ENCODE measurements around the gene ZNF236. TPM values are rescaled to one million over a fixed set of nuclear protein-coding genes. Genes with fewer than 3 reads are reported as not detected.

Gene ZNF236
- total and polyA plus RNA-seq, 10 of the 15 experiments (the other 5 are each of a cell fraction or from before 2014, with no cell fraction given): 1.0 to 14.4 (median 5.9) TPM

DNA sequence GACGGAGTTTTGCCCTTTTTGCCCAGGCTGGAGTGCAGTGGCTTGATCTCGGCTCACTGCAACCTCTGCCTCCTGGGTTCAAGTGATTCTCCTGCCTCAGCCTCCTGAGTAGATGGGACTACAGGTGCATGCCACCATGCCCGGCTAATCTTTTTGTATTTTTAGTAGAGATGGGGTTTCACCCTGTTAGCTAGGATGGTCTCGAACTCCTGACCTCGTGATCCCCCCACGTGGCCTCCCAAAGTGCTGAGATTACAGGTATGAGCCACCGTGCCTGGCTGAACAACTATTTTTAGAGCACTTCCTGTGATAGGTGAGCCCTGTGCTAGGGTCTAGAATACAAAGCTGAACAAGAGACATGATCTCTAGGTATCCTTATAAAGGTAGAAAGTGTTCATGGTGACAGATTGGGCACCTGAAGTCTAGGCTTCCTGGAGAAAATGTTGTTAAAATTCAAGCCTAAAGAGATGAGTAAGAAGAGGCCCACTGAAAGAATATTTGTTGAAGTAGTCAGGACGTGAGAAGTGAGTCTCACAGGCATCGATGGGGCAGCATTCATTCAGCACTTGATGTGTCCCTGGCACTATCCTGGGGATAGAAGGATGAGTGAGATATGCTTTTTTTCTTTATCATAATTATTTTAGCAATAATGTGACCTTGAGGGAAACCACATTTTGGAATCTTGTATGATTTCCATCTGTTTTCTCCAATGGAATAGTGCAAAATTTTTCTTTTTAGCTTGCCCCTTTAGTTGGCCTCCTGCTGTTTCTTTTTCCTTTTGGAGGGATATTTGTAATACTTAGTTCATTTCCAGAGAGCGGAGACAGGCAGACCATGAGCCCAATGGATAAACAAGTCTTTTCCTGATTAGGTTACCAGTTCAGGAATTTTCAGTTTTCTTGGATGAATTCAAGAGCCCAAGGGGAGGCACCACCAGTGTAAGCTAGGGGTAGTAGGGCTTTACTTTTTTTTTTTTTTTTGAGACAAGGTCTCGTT lies 5.1 kb downstream of the ZNF236 start:
- peak overlapping the region; percentile 61 for H3K27ac ChIP-seq (ENCODE audit: control insufficient read depth, insufficient read depth)
- H3K4me3 ChIP-seq: no peak overlapping the region
- ChIA-PET SMC1A (ENCODE audit: uncharacterized antibody, unreplicated experiment) (interaction anchor here (1.5 kb wide), 1 partner anchor 24 kb away, joined by 6 read pairs; no protein-coding TSS in a partner anchor), POLR2A (interaction anchor here (0.6 to 0.7 kb wide), 2 partner anchors 10 to 373 kb away, joined by 3 read pairs; no protein-coding TSS in a partner anchor), CTCF (interaction anchor here (2.0 to 2.4 kb wide), 2 partner anchors 24 kb away, joined by 10 to 14 read pairs; no protein-coding TSS in a partner anchor), RAD21 (ENCODE audit: unreplicated experiment) (interaction anchor here (0.7 to 1.9 kb wide), 4 partner anchors 7 to 117 kb away, joined by 3 to 5 read pairs (median 4); no protein-coding TSS in a partner anchor)
- peaks cover 13% of the 10 kb centered on the region for H3K4me1 ChIP-seq (ENCODE audit: control insufficient read depth, insufficient read depth, low read length)
- in situ Hi-C loops (cut with MboI): no loop called here
- FAIRE-seq (no peak), DNase-seq (ENCODE audit: low read depth, low spot score) (no peak), ATAC-seq (peak; percentile 12)
- no peaks in the 10 kb centered on the region for H3K27me3 ChIP-seq (replicated peaks in 1 of 2; ENCODE audit: control insufficient read depth in 2 of 2, insufficient read depth in 2 of 2, low read length in 1 of 2)
- no peaks in the 10 kb centered on the region for H3K36me3 ChIP-seq (ENCODE audit: control insufficient read depth in 2 of 2, insufficient read depth in 2 of 2, low read length in 1 of 2)
- H2AFZ ChIP-seq (ENCODE audit: control insufficient read depth, low read depth, low read length): peak overlapping the region; percentile 58; the same call in 1 of the 2 replicates
- H3K9me3 ChIP-seq (replicated peaks; ENCODE audit: control insufficient read depth, insufficient read depth, low read length): no peaks in the 10 kb centered on the region; the same call in 2 of the 3 replicates
- intact Hi-C loops (cut with micrococcal nuclease; ENCODE audit: unreplicated experiment): loop anchor here (10.0 kb wide), 1 partner anchor 333 kb away; the partner anchor contains the start of gene ZNF516
- BruUV-seq (replicated peaks): no TSS peak
- H3K9ac ChIP-seq (ENCODE audit: control insufficient read depth, insufficient read depth, low read length): peak overlapping the region; percentile 17
- no peaks in the 10 kb centered on the region for H4K20me1 ChIP-seq (ENCODE audit: control insufficient read depth, insufficient read depth)
- peaks cover 60% of the 10 kb centered on the region for H3K79me2 ChIP-seq (ENCODE audit: control insufficient read depth, insufficient read depth, low read length)
- H3K4me2 ChIP-seq (ENCODE audit: control insufficient read depth, insufficient read depth): peak overlapping the region; percentile 46
- WGBS (ENCODE audit: insufficient coverage, insufficient replicate concordance, low lambda C conversion rate, missing lambda C conversion rate): 54% methylated on average over 11 of the region's 11 CpGs
- TF ChIP-seq RAD51 (IDR thresholded peaks at IDR 0.05) (peak; percentile 86), ETV6 (conservative IDR thresholded peaks at IDR 0.05 in 1 of 2, IDR thresholded peaks at IDR 0.05 in 1 of 2; ENCODE audit: borderline replicate concordance in 1 of 2, low read depth in 1 of 2) (no peak), NFYB (IDR thresholded peaks at IDR 0.05; ENCODE audit: insufficient read depth, low read depth, low read length) (no peak), SUZ12 (IDR thresholded peaks at IDR 0.05; ENCODE audit: unreplicated experiment) (no peak), ZNF622 (IDR thresholded peaks at IDR 0.05) (no peak), GATAD2B (conservative IDR thresholded peaks at IDR 0.05; ENCODE audit: low read depth) (no peak), FOXM1 (IDR thresholded peaks at IDR 0.05; ENCODE audit: low read depth, low read length) (no peak), GABPA (IDR thresholded peaks at IDR 0.05; ENCODE audit: low read depth) (no peak), SRF (IDR thresholded peaks at IDR 0.05; ENCODE audit: low read depth in 2 of 2, low read length in 2 of 2) (no peak), ZNF24 (IDR thresholded peaks at IDR 0.05) (no peak), MEF2B (IDR thresholded peaks at IDR 0.05; ENCODE audit: partially characterized antibody, poor library complexity, severe bottlenecking) (peak; percentile 11), BRCA1 (IDR thresholded peaks at IDR 0.05; ENCODE audit: low read depth, low read length) (no peak)
- TF ChIP-seq, protein P1, sequence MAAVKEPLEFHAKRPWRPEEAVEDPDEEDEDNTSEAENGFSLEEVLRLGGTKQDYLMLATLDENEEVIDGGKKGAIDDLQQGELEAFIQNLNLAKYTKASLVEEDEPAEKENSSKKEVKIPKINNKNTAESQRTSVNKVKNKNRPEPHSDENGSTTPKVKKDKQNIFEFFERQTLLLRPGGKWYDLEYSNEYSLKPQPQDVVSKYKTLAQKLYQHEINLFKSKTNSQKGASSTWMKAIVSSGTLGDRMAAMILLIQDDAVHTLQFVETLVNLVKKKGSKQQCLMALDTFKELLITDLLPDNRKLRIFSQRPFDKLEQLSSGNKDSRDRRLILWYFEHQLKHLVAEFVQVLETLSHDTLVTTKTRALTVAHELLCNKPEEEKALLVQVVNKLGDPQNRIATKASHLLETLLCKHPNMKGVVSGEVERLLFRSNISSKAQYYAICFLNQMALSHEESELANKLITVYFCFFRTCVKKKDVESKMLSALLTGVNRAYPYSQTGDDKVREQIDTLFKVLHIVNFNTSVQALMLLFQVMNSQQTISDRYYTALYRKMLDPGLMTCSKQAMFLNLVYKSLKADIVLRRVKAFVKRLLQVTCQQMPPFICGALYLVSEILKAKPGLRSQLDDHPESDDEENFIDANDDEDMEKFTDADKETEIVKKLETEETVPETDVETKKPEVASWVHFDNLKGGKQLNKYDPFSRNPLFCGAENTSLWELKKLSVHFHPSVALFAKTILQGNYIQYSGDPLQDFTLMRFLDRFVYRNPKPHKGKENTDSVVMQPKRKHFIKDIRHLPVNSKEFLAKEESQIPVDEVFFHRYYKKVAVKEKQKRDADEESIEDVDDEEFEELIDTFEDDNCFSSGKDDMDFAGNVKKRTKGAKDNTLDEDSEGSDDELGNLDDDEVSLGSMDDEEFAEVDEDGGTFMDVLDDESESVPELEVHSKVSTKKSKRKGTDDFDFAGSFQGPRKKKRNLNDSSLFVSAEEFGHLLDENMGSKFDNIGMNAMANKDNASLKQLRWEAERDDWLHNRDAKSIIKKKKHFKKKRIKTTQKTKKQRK (IDR thresholded peaks at IDR 0.05; ENCODE audit: low read depth, low read length): no peak
- TF ChIP-seq, protein P2, sequence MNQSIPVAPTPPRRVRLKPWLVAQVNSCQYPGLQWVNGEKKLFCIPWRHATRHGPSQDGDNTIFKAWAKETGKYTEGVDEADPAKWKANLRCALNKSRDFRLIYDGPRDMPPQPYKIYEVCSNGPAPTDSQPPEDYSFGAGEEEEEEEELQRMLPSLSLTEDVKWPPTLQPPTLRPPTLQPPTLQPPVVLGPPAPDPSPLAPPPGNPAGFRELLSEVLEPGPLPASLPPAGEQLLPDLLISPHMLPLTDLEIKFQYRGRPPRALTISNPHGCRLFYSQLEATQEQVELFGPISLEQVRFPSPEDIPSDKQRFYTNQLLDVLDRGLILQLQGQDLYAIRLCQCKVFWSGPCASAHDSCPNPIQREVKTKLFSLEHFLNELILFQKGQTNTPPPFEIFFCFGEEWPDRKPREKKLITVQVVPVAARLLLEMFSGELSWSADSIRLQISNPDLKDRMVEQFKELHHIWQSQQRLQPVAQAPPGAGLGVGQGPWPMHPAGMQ (IDR thresholded peaks at IDR 0.05; ENCODE audit: borderline replicate concordance): no peak
- TF ChIP-seq, protein P3, sequence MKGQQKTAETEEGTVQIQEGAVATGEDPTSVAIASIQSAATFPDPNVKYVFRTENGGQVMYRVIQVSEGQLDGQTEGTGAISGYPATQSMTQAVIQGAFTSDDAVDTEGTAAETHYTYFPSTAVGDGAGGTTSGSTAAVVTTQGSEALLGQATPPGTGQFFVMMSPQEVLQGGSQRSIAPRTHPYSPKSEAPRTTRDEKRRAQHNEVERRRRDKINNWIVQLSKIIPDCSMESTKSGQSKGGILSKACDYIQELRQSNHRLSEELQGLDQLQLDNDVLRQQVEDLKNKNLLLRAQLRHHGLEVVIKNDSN (IDR thresholded peaks at IDR 0.05; ENCODE audit: borderline replicate concordance, extremely low read length, insufficient read depth, low read depth, low read length): peak; percentile 31
